HG03175 (cell line): Measurements from ENCODE around the gene HSPG2.
"Not testable (repeated sequence)": the region's sequence is repeated elsewhere in the genome, so short reads cannot be mapped to it uniquely, and the experiment has no call there.

Experiments
- ATAC-seq: cut with Tn5 transposase; IDR thresholded peaks from one replicate; pipeline ENCODE4 v1.9.1; 2021; ENCODE audit warnings: mild to moderate bottlenecking, moderate library complexity; ENCODE audit not compliant: unreplicated experiment

HSPG2 gene

DNA sequence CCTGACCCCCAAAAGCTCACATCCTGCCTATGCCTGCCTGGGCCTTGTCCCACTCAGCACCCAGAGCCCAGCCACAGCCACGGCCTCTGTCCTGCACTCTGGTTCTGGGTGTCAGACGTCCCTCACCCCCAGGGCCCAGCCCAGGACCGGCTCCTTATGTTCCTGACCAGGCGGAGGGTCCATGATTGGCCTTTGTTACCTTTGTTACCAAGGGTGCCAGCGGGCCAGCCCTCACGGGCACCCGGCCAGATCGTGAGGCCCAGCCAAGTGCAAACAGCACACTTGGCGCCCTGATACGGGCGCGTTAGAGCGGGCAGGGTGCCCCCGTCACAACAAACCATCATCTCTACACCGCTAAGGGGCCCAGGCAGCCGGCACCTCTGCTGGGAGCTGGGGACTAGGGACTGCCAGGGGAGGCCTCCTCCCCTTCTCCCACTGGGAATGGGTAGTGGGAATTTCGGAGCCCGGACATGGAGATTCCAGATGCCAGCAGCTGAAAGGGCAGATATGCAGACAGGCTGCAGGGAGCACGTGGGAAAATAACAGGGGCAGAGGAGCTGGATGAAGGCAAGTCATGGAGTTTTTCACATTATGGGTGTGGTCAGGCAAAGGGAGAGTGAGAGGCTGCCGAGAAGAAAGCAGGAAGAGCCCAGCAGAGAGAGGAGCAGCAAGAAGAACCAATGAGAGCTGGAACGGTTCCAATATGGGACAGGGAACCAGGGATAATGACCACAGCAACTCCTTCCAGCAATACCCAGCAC, 22.1 kb downstream of the HSPG2 start:
- no peak for ATAC-seq

DNA sequence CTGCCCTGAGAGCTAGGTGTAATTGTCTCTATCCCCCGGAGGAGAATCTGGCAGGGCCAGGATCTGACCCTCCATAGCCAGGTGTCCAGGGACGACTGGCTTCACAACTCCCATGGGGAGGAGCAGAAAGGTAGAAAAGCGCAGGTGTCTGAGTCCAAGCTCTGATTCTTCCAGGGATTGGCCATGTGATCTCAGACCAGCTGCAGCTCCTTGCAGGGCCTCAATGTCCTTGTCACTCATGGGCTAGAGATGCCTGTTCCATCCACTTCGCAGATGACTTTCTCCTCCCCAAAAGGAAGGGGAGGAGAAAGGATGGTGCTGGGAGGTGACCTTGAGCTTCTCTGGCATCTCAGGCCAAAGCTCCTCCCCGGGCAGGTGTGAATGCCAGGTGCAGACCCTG, 22.7 kb downstream of the HSPG2 start:
- no peak for ATAC-seq

DNA sequence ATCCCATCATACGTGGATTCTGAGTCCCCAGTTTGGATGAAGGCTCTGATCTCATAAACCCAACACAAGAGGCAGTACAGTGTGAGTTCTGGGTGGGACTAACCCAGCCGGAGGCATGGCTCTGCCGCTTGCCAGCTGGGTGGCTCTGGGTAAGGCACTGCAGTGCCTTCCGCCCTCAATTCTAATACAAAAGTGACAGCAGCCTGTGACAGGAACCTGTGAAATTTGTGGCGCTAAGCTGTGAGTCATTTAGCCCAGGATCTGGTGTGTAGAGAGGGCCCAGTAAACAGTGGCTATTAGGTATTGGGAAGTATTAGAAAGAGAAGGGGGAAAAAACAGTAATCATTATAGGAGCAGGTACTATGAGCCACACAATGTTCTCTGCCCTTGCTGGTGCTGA, 23.3 kb downstream of the HSPG2 start:
- ATAC-seq, result no peak

DNA sequence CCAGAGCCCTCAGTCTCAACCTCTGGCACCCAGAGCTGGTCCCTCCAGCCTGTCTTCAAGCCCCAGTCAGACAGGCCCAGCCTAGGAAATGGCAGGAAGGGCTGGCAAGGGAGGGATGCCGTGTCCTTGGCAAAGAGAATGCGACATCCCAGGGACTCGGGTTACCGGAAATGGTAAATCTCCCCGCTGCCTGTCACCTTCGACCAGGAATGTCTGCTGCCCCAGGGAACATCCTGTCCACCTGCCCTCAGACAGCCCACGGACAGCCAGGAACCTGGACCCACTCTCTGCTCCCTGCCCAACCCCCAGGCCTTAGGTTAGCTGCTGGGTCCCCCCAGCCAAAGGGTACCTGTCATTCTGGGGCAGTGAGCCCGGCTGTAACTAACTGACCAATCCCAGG, 23.9 kb downstream of the HSPG2 start:
- no peak for ATAC-seq

DNA sequence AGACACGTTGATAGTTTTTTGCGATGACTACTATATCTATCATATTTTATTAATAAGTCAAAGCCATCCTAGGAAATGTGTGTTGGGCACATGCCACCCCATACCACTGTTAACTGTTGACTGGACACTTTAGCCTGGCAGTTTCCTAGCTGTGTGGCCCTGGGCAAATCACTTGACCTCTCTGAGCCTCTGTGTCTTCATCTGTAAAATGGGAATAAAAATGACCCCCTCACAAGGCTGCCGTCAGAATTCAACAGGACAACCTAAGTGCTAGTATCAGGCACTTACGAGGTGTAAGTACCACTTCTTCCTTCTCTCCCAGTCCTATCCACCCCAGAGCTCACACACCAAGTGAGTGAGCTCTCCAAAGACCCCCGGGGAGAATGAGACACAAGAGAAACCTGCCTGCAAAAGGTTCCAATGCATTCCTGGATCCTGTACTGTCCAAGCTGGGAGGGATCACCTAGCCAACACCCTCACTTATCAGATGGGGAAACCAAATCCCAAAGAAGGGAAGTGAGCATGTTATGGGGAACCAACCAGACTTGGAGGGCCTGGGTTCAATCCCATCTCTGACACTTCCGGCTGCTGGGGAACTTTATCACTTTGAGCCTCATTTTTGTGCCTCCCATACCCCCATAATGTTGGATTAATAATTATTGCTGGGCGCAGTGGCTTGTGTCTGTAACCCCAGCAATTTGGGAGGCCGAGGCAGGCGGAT, 24.9 kb downstream of the HSPG2 start:
- no peak for ATAC-seq

DNA sequence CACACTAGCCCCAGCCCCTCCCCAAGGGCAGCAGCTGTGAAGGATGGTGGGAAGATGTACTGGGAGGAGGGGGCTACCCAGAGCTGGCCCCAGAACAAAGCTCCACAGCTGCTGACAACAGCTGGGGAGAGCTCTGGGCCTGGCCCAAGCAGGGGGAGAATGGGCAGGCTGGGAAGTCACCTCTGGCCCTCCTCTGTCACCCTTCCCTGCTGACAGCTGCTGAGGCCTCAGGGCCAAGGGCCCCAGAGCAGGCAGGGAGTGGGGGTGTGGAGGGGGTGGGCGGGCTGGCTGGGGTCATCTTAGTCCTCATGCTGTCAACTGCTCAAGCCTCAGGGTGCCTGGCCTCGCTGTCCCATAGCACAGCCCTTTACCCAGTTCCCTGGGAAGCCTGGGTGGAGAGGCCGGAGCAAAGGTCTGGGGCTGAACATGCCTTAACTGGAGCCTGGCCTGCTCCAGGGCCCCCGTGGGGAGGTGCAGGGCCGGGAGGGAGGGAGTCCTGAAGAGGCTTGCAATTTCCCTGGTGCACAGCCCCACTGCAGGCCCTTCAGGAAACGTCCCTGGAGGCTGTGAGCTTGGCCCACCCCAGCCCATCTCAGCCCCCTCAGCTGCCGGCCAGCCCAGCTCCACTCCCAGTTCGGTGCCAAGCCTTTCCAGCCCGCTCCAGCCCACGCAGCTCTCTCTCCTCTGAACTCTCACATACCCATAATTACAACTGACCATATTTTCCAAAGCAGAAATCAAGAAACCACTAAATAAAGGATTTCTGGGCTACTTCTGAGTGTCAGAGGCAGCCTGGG, 25.7 kb downstream of the HSPG2 start:
- no peak for ATAC-seq

DNA sequence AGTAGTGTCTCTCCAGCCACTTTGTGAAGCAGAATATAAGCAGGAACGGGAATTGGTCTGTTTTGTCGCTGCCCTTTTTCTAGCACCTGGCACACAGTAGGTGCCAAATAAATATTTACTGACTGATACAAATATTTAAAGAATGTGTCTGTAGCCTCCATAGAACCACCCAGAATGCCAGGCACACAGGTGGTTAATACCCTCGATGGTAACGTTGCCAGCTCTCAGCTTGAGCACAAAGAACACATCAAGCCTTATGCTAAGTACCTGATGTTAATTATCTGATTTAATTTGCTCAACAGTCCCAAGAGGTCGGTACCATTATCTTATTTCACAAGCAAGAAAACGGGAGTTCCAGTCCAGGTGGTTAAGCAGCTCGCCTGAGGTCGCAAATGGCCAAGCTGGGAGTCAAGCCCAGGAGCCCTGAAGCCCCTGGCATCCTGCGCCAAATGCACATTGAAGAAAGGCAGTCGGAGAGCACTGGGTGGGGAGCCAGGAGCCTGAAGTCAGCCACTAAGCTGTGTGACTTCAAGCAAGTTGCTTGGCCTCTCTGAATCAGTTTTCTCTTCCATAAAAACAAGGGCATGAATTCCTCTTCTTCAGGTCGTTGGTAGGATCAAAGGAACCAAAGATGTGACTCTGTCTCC, 26.4 kb downstream of the HSPG2 start:
- ATAC-seq, result no peak

DNA sequence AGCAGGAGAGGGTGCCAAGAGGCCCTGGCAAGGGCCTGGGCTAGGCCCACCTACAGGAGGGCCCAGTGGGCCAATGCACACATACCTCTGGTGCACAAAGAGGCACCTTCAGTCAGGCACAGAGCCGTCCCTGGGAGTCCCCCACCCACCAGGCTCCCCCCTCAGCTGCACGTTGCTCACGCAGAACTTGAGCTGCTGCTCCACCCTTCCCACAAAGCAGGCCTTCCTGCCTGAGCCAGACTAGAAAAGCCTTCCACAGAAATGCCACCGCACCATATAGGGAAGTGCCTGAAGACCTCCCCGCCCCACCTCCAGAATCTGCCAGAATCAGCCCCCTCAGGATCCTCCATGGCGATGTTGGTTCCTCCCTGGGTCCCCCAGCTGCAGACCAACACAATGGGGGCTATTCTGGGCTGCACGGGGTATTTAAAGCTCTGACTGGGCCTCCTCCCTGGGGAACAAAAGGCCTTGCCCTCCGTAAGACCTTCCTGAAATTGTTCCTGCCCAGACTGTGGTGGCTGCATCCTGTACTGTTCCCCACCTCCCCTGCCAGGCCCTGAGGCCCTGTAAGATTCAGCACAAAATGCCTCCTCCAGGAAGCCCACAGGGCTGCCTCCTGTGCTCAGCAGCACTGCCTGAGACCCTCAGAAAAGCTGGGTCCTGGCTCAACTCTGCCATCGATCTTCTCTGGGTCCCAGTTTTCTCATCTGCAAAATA, 27.2 kb downstream of the HSPG2 start:
- no peak for ATAC-seq

DNA sequence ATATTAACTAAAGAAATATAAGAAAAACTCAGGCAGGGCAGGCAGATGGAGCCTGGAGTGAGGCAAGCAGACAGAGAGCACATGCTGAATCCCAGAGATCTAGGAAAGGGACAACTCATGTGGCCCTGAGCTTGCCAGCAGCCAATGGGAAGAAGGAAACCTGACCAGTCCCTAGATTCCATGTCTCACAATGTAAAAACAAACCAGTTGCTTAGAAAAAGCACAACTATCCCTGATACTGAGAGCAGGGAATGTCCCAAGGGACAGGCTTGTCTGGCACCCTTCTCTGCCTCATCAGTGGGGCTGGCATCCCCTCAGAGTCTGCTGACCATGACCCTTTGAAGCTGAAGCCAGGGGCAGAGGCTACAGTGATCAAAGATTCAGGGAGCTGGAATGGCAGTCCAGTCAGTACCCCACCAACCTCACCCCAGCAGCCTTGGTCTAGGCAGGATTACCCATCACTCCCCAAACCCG, 27.8 kb downstream of the HSPG2 start:
- ATAC-seq, result no peak

DNA sequence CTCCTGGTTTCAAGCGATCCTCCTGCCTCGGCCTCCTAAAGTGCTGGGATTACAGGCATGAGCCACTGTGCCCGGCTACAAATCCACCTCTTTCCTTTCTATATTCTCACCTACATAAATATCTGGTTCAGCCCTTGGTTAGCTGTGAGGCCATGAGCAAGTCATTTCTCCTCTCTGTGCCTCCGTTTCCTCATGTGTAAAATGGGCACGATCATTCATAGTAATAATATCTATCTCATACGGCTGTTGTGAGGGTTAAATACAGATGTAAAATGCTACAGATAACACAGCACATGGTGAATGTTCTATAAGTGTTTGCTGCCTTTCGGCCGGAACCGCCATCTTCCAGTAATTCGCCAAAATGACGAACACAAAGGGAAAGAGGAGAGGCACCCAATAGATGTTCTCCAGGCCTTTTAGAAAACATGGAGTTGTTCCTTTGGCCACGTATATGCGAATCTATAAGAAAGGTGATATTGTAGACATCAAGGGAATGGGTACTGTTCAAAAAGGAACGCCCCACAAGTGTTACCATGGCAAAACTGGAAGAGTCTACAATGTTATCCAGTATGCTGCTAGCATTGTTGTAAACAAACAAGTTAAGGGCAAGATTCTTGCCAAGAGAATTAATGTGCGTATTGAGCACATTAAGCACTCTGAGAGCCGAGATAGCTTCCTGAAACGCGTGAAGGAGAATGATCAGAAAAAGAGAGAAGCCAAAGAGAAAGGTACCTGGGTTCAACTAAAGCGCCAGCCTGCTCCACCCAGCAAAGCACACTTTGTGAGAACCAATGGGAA, 29.2 kb downstream of the HSPG2 start:
- not testable (repeated sequence) for ATAC-seq

DNA sequence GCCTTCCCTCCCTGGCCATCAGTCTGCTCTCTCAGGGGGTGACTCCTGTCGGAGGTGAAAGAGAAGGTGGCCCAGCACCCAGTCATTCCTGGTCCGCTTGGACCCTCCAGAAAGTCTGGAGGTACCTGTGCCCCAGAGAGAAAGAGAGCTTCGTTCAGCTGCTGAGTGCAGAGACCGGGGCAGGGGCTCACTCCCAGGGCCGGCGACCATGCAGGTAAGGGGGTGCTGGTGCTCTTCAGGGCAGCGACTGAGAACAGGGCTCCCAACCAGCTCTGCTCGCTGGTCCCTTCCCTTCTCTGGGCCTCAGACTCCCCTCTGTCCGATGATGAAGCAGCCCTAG, 30.1 kb downstream of the HSPG2 start:
- ATAC-seq, result no peak

DNA sequence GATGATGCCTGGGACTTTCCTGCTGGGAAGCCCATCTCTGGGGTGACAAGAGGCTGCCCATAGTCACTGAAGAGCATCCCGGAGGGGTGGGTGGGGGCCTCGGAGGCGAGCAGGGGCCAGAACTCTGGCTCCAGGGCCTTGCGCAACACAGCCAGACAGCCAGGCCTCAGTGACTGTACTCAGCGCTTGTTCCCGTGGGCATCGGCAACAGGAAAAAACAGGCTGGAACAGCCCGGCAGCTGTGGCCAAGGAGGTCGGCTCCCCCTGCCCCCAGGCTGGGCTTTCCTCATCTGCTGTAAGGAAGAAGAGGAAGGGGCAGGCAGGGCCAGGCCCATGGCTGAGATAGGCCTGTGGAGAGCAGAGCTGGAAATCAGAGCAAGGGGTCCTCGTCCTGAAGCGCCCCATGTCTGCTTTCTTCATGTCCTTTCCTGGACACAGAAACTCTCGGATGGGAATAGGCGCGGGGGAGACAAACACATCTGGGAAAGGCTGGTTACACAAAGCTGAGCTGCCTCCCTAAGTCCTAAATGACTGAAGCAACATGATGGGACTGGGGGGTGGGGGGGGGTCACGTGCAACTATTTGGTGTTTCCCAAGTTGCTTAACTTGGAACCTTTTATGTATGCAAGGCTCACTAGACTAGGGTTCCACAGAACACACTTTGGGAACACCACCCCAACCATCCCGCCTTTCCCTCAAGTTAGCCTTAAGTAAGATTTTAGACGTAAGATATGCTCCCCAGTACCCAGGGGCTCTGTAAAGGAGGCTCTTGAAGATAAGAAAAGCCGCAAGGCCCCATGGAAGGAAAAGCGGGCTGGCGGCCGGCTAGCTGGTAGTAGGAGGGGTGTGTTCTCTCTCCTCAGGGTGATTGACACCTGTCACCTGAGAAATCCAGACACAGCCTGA, 30.7 kb downstream of the HSPG2 start:
- no peak for ATAC-seq

DNA sequence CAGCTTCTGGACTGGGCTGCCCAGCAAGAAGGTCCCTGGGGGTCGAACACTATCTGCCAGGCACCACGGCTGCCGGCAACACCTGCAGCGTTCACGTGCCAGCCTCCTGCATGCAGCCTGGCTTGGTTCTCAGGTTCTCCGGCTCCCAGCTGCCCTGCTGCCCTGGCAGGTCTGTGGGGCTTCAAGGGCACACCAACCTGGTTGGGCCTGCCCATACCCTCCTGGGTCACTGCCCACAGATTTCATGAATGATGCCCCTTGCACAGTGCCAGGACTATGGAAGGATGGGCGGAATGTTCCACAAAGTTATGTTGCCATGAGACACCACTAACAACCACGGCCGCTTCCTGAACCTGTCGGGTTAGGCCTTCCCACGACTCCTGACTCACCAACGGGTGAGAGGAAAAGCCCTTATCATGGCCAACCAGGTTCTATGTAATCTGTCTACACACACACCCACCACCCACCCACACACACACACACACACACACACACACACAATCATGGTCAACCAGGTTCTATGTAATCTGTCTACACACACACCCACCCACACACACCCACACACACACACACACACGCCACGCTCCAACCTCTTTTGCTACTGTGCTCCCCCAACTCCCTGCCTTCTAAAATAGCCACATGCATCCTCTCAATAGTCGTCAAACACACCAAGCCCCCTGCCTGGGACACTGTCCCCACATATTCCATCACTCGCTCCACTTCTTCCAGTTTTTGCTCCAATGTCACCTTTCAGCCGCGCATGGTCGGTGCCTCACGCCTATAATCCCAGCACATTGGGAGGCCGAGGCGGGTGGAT, 32.2 kb downstream of the HSPG2 start:
- no peak for ATAC-seq

DNA sequence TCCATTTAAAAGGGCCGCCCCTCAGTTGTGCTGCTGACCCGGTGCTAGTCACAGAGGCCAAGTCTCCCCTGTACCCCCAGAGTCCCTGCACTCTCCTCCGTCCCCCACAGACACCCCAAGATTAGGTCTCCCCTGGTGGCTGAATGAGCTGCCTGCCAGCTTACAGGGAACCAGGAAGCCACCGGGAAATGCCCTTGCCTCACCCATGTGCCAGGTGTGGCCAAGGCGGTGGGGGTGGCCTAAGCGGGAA, 32.7 kb downstream of the HSPG2 start:
- ATAC-seq, result no peak

DNA sequence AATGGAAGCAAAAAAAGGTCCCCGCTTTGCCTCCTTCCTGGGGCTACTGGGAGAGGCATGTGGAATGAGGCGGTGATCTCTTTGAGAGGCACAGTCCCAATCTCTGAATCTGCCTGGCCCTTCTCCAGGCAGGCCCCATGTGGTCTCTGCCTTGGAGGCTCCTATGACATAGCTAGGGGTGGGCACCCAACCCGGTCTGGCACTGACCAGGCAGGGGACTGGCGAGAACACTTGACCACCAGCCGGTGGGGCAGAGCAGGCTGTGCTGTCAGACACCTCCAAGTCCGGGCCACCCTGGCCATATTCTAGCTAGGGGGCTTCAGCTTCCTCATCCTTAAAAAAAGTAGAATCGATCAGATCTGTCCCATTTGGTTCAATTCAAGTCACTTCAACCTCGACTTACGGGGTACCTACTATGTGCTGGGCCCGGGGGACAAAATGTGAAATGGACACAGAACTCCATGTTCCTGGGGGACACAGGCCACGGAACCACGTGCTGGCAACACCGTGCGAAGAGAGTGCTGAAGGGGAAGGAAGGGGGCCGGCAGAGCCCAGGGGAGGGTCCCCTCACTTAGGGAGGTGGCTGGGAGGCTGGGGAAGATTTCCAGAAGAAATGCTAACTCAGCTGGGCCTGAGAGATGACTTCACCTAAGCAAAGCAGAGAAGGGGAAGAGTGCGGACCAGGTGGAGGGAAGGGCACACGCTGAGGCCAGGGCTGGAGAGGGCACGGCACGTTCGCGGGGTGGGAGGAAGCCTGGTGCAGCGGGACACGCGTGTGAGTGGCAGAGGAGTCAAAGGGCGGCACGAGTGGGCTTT, 33.3 kb downstream of the HSPG2 start:
- no peak for ATAC-seq

DNA sequence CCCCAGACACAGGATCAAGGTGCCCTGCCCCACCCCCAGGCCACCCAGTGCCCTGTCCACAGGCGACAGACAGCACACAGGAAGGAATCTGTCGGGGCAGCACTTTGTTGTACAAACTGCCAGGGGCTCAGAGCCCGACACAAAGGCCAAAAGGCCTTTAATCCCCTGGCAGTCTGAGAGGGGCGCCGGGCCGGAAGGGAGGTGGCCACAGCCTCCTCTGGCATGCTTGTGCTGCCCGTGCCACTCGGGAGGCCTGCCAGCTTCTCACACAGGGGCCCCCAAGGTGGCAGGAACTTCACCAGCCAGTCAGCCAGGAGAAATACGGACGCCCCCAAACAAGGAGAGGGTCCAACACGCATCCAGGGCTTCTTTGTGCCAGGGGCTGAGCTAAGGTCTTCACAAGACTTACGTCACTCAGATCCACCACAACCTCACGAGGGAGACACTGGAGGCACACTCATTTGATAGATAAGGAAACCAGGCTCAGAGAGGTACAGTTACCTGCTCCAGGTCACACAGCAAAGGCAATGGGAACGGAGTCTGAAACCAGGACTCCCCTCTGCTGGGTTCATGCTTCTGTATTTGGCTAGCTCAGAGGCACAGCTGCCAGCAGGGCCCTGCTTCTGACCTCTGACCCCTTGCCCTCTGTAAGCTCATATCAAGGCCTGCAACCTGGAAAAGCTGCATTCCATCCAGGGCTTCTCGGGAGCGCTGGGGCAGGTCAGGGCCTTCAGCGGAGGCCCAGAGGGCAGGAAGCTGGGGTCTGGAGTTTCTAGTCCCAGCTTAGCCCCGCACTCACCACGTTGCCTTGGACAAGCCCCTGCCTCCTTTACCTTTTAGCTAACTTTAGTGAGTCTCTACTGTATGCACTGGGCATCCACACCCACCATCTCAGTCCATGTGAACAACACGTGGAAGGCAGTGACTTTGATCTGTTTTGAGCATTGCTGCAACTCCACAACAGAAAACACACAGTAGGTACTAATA, 34.8 kb downstream of the HSPG2 start:
- no peak for ATAC-seq
